Loucy (cell line): ENCODE data around the gene RFX1.

ENCODE experiments used
- H2AFZ ChIP-seq: fragments of 200-600 bp; sonication (generic); 2 replicates; pipeline ENCODE4 v1.6.0; 2016; ENCODE audit warnings: antibody characterized with exemption, mild to moderate bottlenecking, low read length, moderate library complexity
- H3F3A ChIP-seq: fragments of 200-600 bp; 2 replicates; pipeline ENCODE4 v1.6.0; 2016; ENCODE audit warnings: antibody characterized with exemption, low read depth, mild to moderate bottlenecking
- H3K27me3 ChIP-seq: fragments of 200-600 bp; sonication (generic); 2 replicates; pipeline ENCODE4 v1.6.1; 2014; ENCODE audit warnings: low read length, mild to moderate bottlenecking; ENCODE audit not compliant: insufficient read depth, poor library complexity, severe bottlenecking
- H3K36me3 ChIP-seq: fragments of 200-600 bp; sonication (generic); 2 replicates; pipeline ENCODE4 v1.6.1; 2016; ENCODE audit warnings: low read length; ENCODE audit not compliant: insufficient read depth
- H3K4me1 ChIP-seq: fragments of 200-600 bp; sonication (generic); 2 replicates; pipeline ENCODE4 v1.5.1; 2014; ENCODE audit warnings: low read length, mild to moderate bottlenecking; ENCODE audit not compliant: insufficient read depth, poor library complexity, severe bottlenecking
- H3K4me2 ChIP-seq: fragments of 200-600 bp; sonication (generic); 2 replicates; pipeline ENCODE4 v1.6.0; 2014; ENCODE audit warnings: antibody characterized with exemption, low read length, low read depth, mild to moderate bottlenecking; ENCODE audit not compliant: poor library complexity, severe bottlenecking
- H3K4me3 ChIP-seq: fragments of 200-600 bp; sonication (generic); 2 replicates; pipeline ENCODE4 v1.5.1; 2014; ENCODE audit warnings: low read length, mild to moderate bottlenecking, mixed read lengths; ENCODE audit not compliant: poor library complexity, severe bottlenecking
- H3K79me2 ChIP-seq: fragments of 200-600 bp; sonication (generic); 2 replicates; pipeline ENCODE4 v1.6.1; 2014; ENCODE audit warnings: low read length; ENCODE audit not compliant: insufficient read depth
- H3K9ac ChIP-seq: fragments of 200-600 bp; sonication (generic); 2 replicates; pipeline ENCODE4 v1.6.0; 2014; ENCODE audit warnings: mild to moderate bottlenecking, low read depth, low read length, moderate library complexity; ENCODE audit not compliant: poor library complexity, severe bottlenecking
- H3K9me2 ChIP-seq: fragments of 200-600 bp; sonication (generic); replicated peaks from 2 replicates; pipeline ENCODE4 v1.6.1; 2016; ENCODE audit warnings: low read depth, low read length, mixed read lengths
- H3K9me3 ChIP-seq: fragments of 200-600 bp; sonication (generic); 2 replicates; pipeline ENCODE4 v1.6.1; 2014; ENCODE audit warnings: mild to moderate bottlenecking, antibody characterized with exemption, low read length, low read depth; ENCODE audit not compliant: insufficient read depth
- H4K20me1 ChIP-seq: fragments of 200-600 bp; sonication (generic); 2 replicates; pipeline ENCODE4 v1.6.0; 2014; ENCODE audit warnings: antibody characterized with exemption, low read length, mild to moderate bottlenecking; ENCODE audit not compliant: insufficient read depth, poor library complexity, severe bottlenecking
- CTCF ChIP-seq: fragments of 200-600 bp; sonication (generic); conservative IDR thresholded peaks from 2 replicates; pipeline ENCODE4 v1.5.1; 2014; ENCODE audit warnings: mild to moderate bottlenecking, antibody characterized with exemption, low read length
- EZH2phosphoT487 ChIP-seq: fragments of 200-600 bp; IDR thresholded peaks from 2 replicates; pipeline ENCODE4 v1.6.1; 2018; ENCODE audit warnings: antibody characterized with exemption, mild to moderate bottlenecking, moderate library complexity, borderline replicate concordance

The RFX1 gene

DNA sequence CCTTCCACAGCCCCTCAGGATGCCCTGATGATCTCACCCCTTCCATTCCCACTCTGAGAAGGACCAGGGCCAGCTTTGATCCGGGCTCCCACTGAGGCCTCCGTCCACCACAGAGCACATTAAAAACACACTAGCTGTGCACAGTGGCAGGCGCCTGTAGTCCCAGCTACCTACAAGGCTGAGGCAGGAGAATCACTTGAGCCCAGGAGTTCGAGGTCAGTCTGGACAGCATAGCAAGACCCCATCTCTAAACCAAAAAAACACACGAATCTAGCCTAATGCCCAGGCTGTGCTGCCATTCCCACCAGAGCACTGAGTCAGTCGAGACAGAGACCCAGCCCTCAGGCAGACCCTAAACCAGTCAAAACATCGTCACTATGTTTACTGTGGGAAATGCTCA is 14.1 kb downstream of the RFX1 start:
- Histone ChIP-seq H3K27me3 (no peaks in the 10 kb centered on the region), H3K4me2 (no peak overlapping the region), H3K9me2 (no peaks in the 10 kb centered on the region), H2AFZ (no peak overlapping the region), H3K79me2 (peaks cover 11% of the 10 kb centered on the region; the same call in 1 of the 2 replicates), H3F3A (peaks cover 2% of the 10 kb centered on the region; the same call in 1 of the 2 replicates), H3K9ac (no peak overlapping the region), H4K20me1 (no peaks in the 10 kb centered on the region), H3K36me3 (peaks cover 13% of the 10 kb centered on the region; the same call in 1 of the 2 replicates), H3K4me3 (no peak overlapping the region), H3K4me1 (peaks cover 32% of the 10 kb centered on the region), H3K9me3 (no peaks in the 10 kb centered on the region)
- TF ChIP-seq CTCF, result no peak
- no peak for TF ChIP-seq EZH2phosphoT487

GRCh38 chr19:13990085-13990484 is 16.0 kb downstream of the RFX1 start:
- H3K4me3 ChIP-seq, result no peak overlapping the region
- no peaks in the 10 kb centered on the region for H3K9me3 ChIP-seq
- no peak overlapping the region for H3K4me2 ChIP-seq
- no peaks in the 10 kb centered on the region for H4K20me1 ChIP-seq
- peak overlapping the region; percentile 33 for H3K9ac ChIP-seq
- no peak overlapping the region for H2AFZ ChIP-seq
- H3K9me2 ChIP-seq, result no peaks in the 10 kb centered on the region
- TF ChIP-seq EZH2phosphoT487, result no peak
- no peak for TF ChIP-seq CTCF
- no peaks in the 10 kb centered on the region for H3K27me3 ChIP-seq
- peaks cover 9% of the 10 kb centered on the region; the same call in 1 of the 2 replicates for H3K79me2 ChIP-seq
- H3K36me3 ChIP-seq, result peaks cover 13% of the 10 kb centered on the region; the same call in 1 of the 2 replicates
- H3F3A ChIP-seq, result peaks cover 7% of the 10 kb centered on the region
- peaks cover 48% of the 10 kb centered on the region for H3K4me1 ChIP-seq

- H3F3A ChIP-seq, result peaks cover 7% of the 10 kb centered on the region
- no peaks in the 10 kb centered on the region for H3K27me3 ChIP-seq
- peaks cover 13% of the 10 kb centered on the region; the same call in 1 of the 2 replicates for H3K36me3 ChIP-seq
- peaks cover 54% of the 10 kb centered on the region for H3K4me1 ChIP-seq
- no peak overlapping the region for H3K4me2 ChIP-seq
- no peaks in the 10 kb centered on the region for H3K9me3 ChIP-seq
- no peak overlapping the region for H2AFZ ChIP-seq
- H4K20me1 ChIP-seq, result no peaks in the 10 kb centered on the region
- no peaks in the 10 kb centered on the region for H3K9me2 ChIP-seq
- TF ChIP-seq CTCF (no peak), EZH2phosphoT487 (no peak)
- peak overlapping the region; percentile 33 for H3K9ac ChIP-seq
- no peak overlapping the region for H3K4me3 ChIP-seq
- H3K79me2 ChIP-seq, result peaks cover 9% of the 10 kb centered on the region; the same call in 1 of the 2 replicates
Measured at GRCh38 chr19:13989487-13989886, 16.6 kb downstream of the RFX1 start.
